ENCODE data around the gene DOCK7. TPM values are rescaled to one million over a fixed set of nuclear protein-coding genes. Genes with fewer than 3 reads are reported as not detected.
"Not testable (repeated sequence)": the region's sequence is repeated elsewhere in the genome, so short reads cannot be mapped to it uniquely, and the experiment has no call there.

Gene DOCK7
- total RNA-seq, 1 experiment from 2014 or later = 43.6 TPM

DNA sequence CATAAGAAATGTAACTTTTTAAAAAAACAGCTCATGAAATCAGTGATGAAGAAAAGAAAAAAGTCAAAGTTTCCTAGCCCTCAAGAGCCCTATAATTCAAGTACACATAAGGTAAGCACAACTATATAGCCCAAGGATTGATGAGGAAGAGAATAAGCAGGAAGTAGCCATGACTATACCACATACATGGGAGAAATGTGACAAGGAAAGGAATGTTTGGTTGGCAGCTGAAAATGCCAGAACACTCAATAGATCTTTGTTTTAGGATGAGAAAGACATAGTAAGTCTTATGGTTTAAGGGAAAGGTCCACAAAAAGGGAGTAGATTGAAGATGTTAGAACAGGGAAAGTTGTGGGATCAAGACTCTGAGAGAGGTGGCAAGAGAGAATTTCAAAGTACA lies 5.7 kb downstream of the DOCK7 start:
- BruUV-seq (replicated peaks) = no TSS peak
- POLR2A ChIA-PET = no interaction called here
- TF ChIP-seq, protein P1, sequence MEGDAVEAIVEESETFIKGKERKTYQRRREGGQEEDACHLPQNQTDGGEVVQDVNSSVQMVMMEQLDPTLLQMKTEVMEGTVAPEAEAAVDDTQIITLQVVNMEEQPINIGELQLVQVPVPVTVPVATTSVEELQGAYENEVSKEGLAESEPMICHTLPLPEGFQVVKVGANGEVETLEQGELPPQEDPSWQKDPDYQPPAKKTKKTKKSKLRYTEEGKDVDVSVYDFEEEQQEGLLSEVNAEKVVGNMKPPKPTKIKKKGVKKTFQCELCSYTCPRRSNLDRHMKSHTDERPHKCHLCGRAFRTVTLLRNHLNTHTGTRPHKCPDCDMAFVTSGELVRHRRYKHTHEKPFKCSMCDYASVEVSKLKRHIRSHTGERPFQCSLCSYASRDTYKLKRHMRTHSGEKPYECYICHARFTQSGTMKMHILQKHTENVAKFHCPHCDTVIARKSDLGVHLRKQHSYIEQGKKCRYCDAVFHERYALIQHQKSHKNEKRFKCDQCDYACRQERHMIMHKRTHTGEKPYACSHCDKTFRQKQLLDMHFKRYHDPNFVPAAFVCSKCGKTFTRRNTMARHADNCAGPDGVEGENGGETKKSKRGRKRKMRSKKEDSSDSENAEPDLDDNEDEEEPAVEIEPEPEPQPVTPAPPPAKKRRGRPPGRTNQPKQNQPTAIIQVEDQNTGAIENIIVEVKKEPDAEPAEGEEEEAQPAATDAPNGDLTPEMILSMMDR (IDR thresholded peaks at IDR 0.05; ENCODE audit: insufficient read depth in 1 of 2, low read depth in 1 of 2, low read length in 1 of 2, severe bottlenecking in 1 of 2, unreplicated experiment in 1 of 2) = no peak
- Mint-ChIP-seq H3K4me3 (ENCODE audit: unreplicated experiment) (no peak overlapping the region), H3K9me3 (ENCODE audit: unreplicated experiment) (no peaks in the 10 kb centered on the region), H3K4me1 (ENCODE audit: low read depth, unreplicated experiment) (peaks cover 7% of the 10 kb centered on the region), H3K27ac (ENCODE audit: unreplicated experiment) (no peak overlapping the region), H3K36me3 (ENCODE audit: insufficient read depth, unreplicated experiment) (no peaks in the 10 kb centered on the region), H3K27me3 (ENCODE audit: insufficient read depth, unreplicated experiment) (no peaks in the 10 kb centered on the region)
- DNase-seq = no peak
- Histone ChIP-seq H3K9me3 (no peaks in the 10 kb centered on the region), H3K4me3 (ENCODE audit: low read depth, low read length) (no peak overlapping the region), H3K4me1 (peaks cover 8% of the 10 kb centered on the region; the same call in 1 of the 2 replicates), H3K36me3 (ENCODE audit: control insufficient read depth, insufficient read depth, low read length) (no peaks in the 10 kb centered on the region; the same call in 1 of the 2 replicates), H3K27me3 (replicated peaks; ENCODE audit: control insufficient read depth, insufficient read depth, low read length) (no peaks in the 10 kb centered on the region)
- CTCF ChIA-PET = no interaction called here
- intact Hi-C loops (cut with micrococcal nuclease; ENCODE audit: unreplicated experiment) = no loop called here

- CTCF ChIA-PET; POLR2A ChIA-PET; H3K4me3 Mint-ChIP-seq (ENCODE audit: unreplicated experiment); intact Hi-C loops (cut with micrococcal nuclease; ENCODE audit: unreplicated experiment); H3K4me1 ChIP-seq; BruUV-seq (replicated peaks); H3K4me3 ChIP-seq (ENCODE audit: low read depth, low read length); DNase-seq; H3K27ac Mint-ChIP-seq (ENCODE audit: unreplicated experiment); H3K9me3 Mint-ChIP-seq (ENCODE audit: unreplicated experiment); H3K9me3 ChIP-seq; H3K36me3 Mint-ChIP-seq (ENCODE audit: insufficient read depth, unreplicated experiment); H3K36me3 ChIP-seq (ENCODE audit: control insufficient read depth, insufficient read depth, low read length); H3K27me3 Mint-ChIP-seq (ENCODE audit: insufficient read depth, unreplicated experiment); H3K27me3 ChIP-seq (replicated peaks; ENCODE audit: control insufficient read depth, insufficient read depth, low read length): not testable (repeated sequence)
- peaks cover 13% of the 10 kb centered on the region for H3K4me1 Mint-ChIP-seq (ENCODE audit: low read depth, unreplicated experiment)
Measured at GRCh38 chr1:62680992-62681391, 7.2 kb downstream of the DOCK7 start.

GRCh38 chr1:62677822-62678221 lies 10.4 kb downstream of the DOCK7 start:
- intact Hi-C loops (cut with micrococcal nuclease; ENCODE audit: unreplicated experiment); H3K9me3 ChIP-seq; H3K9me3 Mint-ChIP-seq (ENCODE audit: unreplicated experiment); H3K27me3 ChIP-seq (replicated peaks; ENCODE audit: control insufficient read depth, insufficient read depth, low read length); POLR2A ChIA-PET; CTCF ChIA-PET; H3K36me3 ChIP-seq (ENCODE audit: control insufficient read depth, insufficient read depth, low read length); H3K4me3 Mint-ChIP-seq (ENCODE audit: unreplicated experiment); H3K27me3 Mint-ChIP-seq (ENCODE audit: insufficient read depth, unreplicated experiment); H3K36me3 Mint-ChIP-seq (ENCODE audit: insufficient read depth, unreplicated experiment); DNase-seq; BruUV-seq (replicated peaks); H3K4me3 ChIP-seq (ENCODE audit: low read depth, low read length); H3K27ac Mint-ChIP-seq (ENCODE audit: unreplicated experiment): not testable (repeated sequence)
- H3K4me1 Mint-ChIP-seq (ENCODE audit: low read depth, unreplicated experiment) = peaks cover 13% of the 10 kb centered on the region
- H3K4me1 ChIP-seq = peaks cover 12% of the 10 kb centered on the region

DNA sequence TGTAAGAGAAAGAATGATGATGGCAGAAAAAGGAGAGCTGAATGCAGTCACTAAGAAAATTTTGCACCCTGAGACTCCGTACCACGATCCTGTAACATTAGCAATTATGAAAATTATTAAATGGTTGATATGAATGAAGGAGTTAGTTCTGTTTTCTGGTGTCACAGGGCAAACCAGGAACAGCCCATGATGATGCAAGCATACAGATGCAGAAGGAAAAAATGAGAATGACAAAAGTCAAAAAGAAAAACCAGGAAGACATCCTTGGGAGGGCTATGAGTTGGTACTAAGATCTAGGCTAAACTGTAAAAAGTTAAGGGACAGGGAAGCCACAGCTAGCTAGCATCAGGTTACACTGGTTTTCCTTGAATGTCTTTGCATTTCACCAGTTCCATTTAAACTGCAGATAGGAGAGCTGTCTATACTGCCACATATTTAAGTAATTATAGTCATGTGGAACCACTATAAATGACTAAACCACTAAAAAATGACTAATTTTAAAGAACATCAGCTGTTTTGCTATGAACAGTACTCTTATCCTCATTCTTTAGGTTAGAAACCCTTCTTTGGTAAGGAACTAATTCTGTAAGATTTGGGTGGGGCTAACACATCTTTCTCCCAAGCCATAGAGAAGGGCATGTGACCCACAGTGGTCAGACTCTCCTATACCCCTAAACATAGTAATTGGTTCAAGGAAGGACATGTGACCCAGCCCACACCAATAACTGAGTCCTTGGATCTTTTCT lies 11.4 kb downstream of the DOCK7 start:
- Histone ChIP-seq H3K36me3 (ENCODE audit: control insufficient read depth, insufficient read depth, low read length) (no peaks in the 10 kb centered on the region), H3K27me3 (replicated peaks; ENCODE audit: control insufficient read depth, insufficient read depth, low read length) (no peaks in the 10 kb centered on the region), H3K9me3 (no peaks in the 10 kb centered on the region), H3K4me1 (peaks cover 11% of the 10 kb centered on the region; the same call in 1 of the 2 replicates), H3K4me3 (ENCODE audit: low read depth, low read length) (no peak overlapping the region)
- ChIA-PET CTCF (no interaction called here), POLR2A (interaction anchor here (0.6 kb wide), 1 partner anchor 49 kb away, joined by 3 read pairs; no protein-coding TSS in a partner anchor)
- TF ChIP-seq, protein P1 (IDR thresholded peaks at IDR 0.05; ENCODE audit: insufficient read depth in 1 of 2, low read depth in 1 of 2, low read length in 1 of 2, severe bottlenecking in 1 of 2, unreplicated experiment in 1 of 2) = no peak
- BruUV-seq (replicated peaks) = no TSS peak
- no peaks in the 10 kb centered on the region for H3K9me3 Mint-ChIP-seq (ENCODE audit: unreplicated experiment)
- peaks cover 13% of the 10 kb centered on the region for H3K4me1 Mint-ChIP-seq (ENCODE audit: low read depth, unreplicated experiment)
- DNase-seq = no peak
- intact Hi-C loops (cut with micrococcal nuclease; ENCODE audit: unreplicated experiment) = no loop called here
- no peaks in the 10 kb centered on the region for H3K27me3 Mint-ChIP-seq (ENCODE audit: insufficient read depth, unreplicated experiment)
- H3K4me3 Mint-ChIP-seq (ENCODE audit: unreplicated experiment) = no peak overlapping the region
- H3K27ac Mint-ChIP-seq (ENCODE audit: unreplicated experiment) = peak overlapping the region; percentile 44
- H3K36me3 Mint-ChIP-seq (ENCODE audit: insufficient read depth, unreplicated experiment) = peaks cover 6% of the 10 kb centered on the region
